ENCODE data around the gene ELF5. TPM values are rescaled to one million over a fixed set of nuclear protein-coding genes. Genes with fewer than 3 reads are reported as not detected.
A peak's percentile ranks its signal among the peaks of the same experiment; 100 is the strongest.

The ELF5 gene
- total and polyA plus RNA-seq, 2 of the 13 experiments (the other 11 are each of a cell fraction or from before 2014, with no cell fraction given) = 0.51 to 2.6 TPM

DNA sequence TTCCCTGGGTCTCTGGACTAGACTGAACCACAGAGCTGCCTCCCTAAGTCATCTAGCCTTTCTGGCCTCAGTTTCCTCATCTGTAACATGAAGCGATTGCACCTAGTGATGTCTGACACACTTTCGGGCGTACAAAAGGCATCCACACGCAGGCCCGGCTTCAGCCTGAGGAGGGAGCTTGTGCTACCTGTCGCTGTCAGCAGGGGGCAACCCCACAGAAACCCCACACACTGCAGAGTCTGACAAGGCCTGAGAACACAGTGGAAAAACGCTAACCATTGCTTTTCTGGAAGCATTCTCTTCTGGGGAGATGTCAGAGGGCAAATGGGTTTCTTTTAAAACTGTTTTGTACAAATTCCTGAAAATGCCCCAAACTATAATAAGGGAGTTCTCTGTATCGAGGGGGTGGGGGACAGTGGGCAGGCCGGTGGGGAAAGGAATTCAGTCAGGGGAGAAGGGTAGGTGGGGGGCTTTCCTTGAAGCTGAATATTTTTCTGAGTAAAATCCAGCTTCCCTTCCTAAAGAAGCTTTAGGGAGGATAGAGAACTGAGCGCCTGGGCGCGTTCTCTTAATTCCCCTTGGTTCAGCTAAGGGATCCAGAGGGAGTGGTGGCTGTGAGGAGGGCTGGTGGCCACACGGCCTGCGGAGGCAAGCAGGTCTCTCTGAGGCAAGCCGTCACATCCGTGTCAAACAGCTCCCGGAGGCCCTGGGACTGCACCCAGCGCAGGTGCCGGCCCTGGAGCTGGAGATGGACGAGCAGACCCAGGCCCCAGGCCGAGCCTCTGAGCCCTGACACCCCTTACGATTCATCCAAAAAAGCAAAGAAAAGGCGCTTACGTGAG lies 533 bp downstream of the ELF5 start (continued):
- TF ChIP-seq IKZF4 (CRISPR knock-in tag; IDR thresholded peaks at IDR 0.05; ENCODE audit: borderline replicate concordance, low read depth, not compliant biosample characterization) (no peak), DNMT3B (CRISPR knock-in tag; conservative IDR thresholded peaks at IDR 0.05) (no peak), SP2 (CRISPR knock-in tag; IDR thresholded peaks at IDR 0.05) (no peak), ELF3 (CRISPR knock-in tag; IDR thresholded peaks at IDR 0.05) (0 out of 2 replicates have a peak, but pooled peaks have one; percentile 11), TCF7L2 (IDR thresholded peaks at IDR 0.05; ENCODE audit: low read depth, low read length) (no peak), CAMTA2 (CRISPR knock-in tag; IDR thresholded peaks at IDR 0.05; ENCODE audit: borderline replicate concordance) (no peak), RFXAP (CRISPR knock-in tag; IDR thresholded peaks at IDR 0.05; ENCODE audit: borderline replicate concordance) (no peak), RBFOX2 (IDR thresholded peaks at IDR 0.05; ENCODE audit: low read depth, low read length) (peak; percentile 30; the same call in 1 of the 2 replicates), ZNF678 (CRISPR knock-in tag; IDR thresholded peaks at IDR 0.05) (no peak), REXO4 (CRISPR knock-in tag; IDR thresholded peaks at IDR 0.05; ENCODE audit: borderline replicate concordance) (no peak), ZFX (CRISPR knock-in tag; IDR thresholded peaks at IDR 0.05; ENCODE audit: low read depth) (peak; percentile 71; the same call in 1 of the 2 replicates), AHR (CRISPR knock-in tag; IDR thresholded peaks at IDR 0.05) (no peak), HNF4A (CRISPR knock-in tag; IDR thresholded peaks at IDR 0.05) (no peak), ZNF543 (CRISPR knock-in tag; IDR thresholded peaks at IDR 0.05) (no peak)
- TF ChIP-seq, protein P1, sequence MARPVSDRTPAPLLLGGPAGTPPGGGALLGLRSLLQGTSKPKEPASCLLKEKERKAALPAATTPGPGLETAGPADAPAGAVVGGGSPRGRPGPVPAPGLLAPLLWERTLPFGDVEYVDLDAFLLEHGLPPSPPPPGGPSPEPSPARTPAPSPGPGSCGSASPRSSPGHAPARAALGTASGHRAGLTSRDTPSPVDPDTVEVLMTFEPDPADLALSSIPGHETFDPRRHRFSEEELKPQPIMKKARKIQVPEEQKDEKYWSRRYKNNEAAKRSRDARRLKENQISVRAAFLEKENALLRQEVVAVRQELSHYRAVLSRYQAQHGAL (CRISPR knock-in tag; IDR thresholded peaks at IDR 0.05; ENCODE audit: not compliant biosample characterization) = no peak
- TF ChIP-seq, protein P2, sequence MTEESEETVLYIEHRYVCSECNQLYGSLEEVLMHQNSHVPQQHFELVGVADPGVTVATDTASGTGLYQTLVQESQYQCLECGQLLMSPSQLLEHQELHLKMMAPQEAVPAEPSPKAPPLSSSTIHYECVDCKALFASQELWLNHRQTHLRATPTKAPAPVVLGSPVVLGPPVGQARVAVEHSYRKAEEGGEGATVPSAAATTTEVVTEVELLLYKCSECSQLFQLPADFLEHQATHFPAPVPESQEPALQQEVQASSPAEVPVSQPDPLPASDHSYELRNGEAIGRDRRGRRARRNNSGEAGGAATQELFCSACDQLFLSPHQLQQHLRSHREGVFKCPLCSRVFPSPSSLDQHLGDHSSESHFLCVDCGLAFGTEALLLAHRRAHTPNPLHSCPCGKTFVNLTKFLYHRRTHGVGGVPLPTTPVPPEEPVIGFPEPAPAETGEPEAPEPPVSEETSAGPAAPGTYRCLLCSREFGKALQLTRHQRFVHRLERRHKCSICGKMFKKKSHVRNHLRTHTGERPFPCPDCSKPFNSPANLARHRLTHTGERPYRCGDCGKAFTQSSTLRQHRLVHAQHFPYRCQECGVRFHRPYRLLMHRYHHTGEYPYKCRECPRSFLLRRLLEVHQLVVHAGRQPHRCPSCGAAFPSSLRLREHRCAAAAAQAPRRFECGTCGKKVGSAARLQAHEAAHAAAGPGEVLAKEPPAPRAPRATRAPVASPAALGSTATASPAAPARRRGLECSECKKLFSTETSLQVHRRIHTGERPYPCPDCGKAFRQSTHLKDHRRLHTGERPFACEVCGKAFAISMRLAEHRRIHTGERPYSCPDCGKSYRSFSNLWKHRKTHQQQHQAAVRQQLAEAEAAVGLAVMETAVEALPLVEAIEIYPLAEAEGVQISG (CRISPR knock-in tag; IDR thresholded peaks at IDR 0.05) = 0 out of 2 replicates have a peak, but pooled peaks have one; percentile 30
- TF ChIP-seq, protein P3, sequence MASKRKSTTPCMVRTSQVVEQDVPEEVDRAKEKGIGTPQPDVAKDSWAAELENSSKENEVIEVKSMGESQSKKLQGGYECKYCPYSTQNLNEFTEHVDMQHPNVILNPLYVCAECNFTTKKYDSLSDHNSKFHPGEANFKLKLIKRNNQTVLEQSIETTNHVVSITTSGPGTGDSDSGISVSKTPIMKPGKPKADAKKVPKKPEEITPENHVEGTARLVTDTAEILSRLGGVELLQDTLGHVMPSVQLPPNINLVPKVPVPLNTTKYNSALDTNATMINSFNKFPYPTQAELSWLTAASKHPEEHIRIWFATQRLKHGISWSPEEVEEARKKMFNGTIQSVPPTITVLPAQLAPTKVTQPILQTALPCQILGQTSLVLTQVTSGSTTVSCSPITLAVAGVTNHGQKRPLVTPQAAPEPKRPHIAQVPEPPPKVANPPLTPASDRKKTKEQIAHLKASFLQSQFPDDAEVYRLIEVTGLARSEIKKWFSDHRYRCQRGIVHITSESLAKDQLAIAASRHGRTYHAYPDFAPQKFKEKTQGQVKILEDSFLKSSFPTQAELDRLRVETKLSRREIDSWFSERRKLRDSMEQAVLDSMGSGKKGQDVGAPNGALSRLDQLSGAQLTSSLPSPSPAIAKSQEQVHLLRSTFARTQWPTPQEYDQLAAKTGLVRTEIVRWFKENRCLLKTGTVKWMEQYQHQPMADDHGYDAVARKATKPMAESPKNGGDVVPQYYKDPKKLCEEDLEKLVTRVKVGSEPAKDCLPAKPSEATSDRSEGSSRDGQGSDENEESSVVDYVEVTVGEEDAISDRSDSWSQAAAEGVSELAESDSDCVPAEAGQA (IDR thresholded peaks at IDR 0.05; ENCODE audit: low read depth) = no peak
- TF ChIP-seq, protein P3 (CRISPR knock-in tag; IDR thresholded peaks at IDR 0.05; ENCODE audit: borderline replicate concordance) = no peak

Measured in HepG2 (cell line).